ENCODE data around the gene BRF1.
A peak's percentile ranks its signal among the peaks of the same experiment; 100 is the strongest.

Gene BRF1

GRCh38 chr14:105267820-105268548 lies 32.8 kb downstream of the BRF1 start:
- no peak for DNase-seq (ENCODE audit: low read depth, low spot score)

GRCh38 chr14:105261781-105262180 lies 39.0 kb downstream of the BRF1 start:
- no peak for DNase-seq (ENCODE audit: low read depth, low spot score)

DNA sequence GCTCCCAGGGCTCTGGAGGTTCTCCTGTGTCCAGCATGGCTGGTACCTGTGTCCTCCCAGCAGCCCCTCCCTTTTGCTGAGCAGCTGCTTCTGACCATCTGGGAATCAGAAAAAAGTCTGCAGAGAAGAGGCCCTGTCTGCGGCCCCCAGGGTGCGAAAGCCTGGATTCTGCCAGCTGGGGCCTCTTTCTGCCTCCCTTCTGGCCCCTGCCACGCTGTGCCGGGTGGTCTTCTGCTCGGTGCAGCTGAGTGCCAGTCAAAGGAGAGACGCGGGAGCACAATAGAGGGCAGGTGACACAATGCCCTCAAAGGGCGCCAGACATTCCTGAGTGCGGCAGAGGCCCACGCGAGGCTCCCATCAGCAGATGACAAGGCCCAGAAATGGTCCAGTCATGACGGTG lies 39.8 kb downstream of the BRF1 start:
- DNase-seq (ENCODE audit: low read depth, low spot score): no peak

DNA sequence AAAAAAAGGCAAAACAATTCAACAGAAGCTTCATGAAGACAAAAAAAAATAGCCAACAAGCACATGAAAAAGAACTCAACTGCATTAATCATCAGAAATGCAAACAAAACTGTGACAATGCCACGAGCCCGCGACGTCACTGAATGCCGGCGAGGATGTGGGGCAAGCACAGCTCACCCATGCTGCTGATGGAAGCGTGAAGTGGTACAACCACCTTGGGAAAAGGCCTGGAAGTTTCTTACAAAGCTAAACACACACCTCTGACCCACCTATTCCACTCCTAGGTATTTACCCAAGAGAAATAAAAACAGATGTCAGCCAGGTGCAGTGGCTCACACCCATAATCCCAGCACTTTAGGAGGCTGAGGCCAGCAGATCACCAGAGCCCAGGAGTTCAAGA lies 42.0 kb downstream of the BRF1 start:
- DNase-seq (ENCODE audit: low read depth, low spot score): no peak

DNA sequence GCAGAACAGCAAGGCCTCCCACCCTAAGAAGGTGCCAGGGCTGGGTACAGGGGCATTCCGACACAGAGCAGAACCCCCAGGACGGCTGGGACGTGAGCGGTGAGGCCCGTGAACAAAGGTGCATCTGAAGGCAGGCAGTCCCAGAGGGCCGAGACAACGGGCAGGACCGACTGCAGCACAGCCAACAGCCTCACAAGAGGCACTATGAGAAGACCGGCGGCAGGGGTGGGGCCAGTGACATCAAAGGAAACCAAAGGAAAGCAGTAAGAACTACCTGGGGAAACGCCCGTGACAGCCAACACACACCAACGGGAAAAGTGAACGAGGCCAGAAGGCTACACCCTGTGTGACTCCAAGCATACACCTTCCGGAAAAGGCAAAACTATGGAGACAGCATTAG lies 43.3 kb downstream of the BRF1 start:
- DNase-seq (ENCODE audit: low read depth, low spot score): no peak

DNA sequence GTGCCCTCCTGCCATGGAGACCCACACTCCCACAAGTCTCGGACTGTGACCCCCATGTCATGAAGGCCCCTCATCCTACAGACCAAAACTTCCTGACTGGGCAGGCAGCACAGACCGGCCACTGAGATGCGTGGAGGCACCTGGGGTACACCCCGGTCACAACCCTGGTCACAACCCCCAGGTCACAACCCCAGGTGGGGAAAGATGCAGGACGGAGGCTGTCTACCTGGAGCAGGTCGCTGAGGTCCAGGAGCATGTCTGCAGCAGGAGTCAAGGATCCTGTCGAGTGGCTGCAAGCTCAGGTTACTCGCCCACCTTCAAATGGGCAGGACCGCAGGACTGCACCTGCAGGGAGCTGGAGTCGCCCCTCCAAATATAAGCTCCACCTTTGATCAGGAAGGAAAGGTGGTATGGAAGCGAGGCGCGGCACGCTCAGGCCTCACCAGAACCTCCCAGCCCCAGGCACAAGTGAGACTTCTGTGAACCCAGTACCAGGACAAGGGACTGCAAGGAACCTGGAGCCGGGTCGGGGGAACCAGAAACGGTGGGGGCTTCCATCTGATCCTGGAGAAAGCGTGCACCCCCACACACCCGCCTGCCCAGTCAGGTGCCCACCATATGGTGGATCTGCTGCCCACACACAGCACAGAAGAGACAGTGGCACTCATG lies 44.4 kb downstream of the BRF1 start:
- no peak for DNase-seq (ENCODE audit: low read depth, low spot score)

- DNase-seq (ENCODE audit: low read depth, low spot score): no peak
Measured at GRCh38 chr14:105255021-105255507, 45.7 kb downstream of the BRF1 start.

- no peak for DNase-seq (ENCODE audit: low read depth, low spot score)
Measured at GRCh38 chr14:105253329-105253682, 47.5 kb downstream of the BRF1 start.

DNA sequence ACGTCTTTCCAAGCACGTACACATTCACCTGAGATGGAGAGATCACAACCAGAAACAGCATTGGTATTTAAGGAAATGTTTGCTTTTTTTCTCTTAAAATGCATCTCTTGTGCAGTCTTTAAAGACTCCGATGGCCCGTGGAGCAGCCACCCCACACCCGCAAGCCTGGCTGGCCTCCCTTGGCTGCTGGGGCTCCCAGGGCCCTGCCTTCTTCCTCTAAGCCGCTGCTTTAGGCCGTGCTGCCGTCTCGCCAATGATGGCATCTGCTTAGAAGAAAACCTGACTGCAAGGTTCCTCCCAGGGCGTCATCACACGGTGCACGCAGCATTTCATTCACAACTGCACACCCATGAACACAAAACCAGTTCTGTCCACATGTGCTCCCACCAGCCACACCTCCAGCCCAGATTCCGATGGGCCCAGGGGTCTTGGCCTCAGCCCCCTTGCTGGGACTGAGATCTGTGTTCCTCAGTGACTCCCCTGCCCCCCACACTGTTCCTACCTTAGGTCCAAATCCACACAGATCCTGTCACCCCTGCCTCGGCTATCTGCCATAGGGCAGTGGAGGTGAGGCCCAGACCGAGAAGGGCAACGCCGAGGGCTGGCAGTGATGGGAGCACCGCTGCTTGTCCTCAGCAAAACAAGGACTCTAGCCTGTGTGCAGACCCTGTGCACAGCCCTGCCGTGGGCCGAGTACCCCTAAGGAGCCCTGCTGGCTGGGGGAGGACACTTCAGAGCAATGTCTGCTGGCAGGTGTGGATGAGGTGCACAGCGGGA lies 48.1 kb downstream of the BRF1 start:
- DNase-seq (ENCODE audit: low read depth, low spot score): no peak

GRCh38 chr14:105251920-105252319 lies 48.9 kb downstream of the BRF1 start:
- DNase-seq (ENCODE audit: low read depth, low spot score): no peak

GRCh38 chr14:105250986-105251385 lies 49.8 kb downstream of the BRF1 start:
- no peak for DNase-seq (ENCODE audit: low read depth, low spot score)

GRCh38 chr14:105250008-105250366 lies 50.8 kb downstream of the BRF1 start:
- DNase-seq (ENCODE audit: low read depth, low spot score): no peak

- peak; percentile 29 for DNase-seq (ENCODE audit: low read depth, low spot score)
Measured at GRCh38 chr14:105249182-105250007, 51.4 kb downstream of the BRF1 start.

DNA sequence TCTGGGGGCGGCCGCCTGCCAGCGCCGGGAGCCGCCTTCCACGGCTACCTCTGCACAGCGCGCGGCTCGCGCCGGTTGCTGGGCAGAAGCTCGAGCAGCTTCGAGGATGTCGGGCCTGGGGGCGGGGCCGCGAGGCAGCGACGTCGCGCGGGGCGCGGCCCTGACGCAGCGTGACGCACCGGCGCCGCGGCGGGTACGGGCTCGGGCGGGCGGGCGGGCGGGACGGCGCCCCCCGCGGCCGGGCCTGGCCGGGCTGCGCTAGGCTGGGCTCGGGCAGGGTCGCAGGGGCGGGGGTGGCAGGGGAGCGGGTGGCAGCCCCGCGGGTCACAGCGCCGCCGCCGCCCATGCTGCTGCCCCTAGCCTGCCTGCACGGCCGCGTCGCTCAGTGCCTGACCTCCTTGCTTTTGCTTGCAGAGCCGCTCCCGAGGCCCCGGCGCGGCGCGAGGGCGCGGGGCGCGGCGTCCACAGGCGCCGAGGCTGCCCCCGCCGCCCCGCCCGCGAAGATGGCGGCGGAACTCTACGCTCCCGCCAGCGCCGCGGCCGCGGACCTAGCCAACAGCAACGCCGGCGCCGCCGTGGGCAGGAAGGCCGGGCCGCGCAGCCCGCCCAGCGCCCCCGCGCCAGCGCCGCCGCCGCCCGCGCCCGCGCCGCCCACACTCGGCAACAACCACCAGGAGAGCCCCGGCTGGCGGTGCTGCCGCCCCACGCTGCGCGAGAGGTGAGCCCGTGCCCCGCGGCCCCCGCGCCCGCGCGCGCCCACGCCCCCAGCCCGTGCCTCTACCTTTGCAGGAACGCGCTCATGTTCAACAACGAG lies 52.2 kb downstream of the BRF1 start, which contains the start of gene BTBD6:
Gene BTBD6, plus strand, starts transcription at position 166 of the 814 bp plus-strand sequence. Its CDS starts 179 bp downstream, at position 345.
- no peak for DNase-seq (ENCODE audit: low read depth, low spot score)

- DNase-seq (ENCODE audit: low read depth, low spot score): peak; percentile 73
Measured at GRCh38 chr14:105247715-105248367, 53.0 kb downstream of the BRF1 start.

GRCh38 chr14:105247026-105247425 lies 53.8 kb downstream of the BRF1 start:
- no peak for DNase-seq (ENCODE audit: low read depth, low spot score)

DNA sequence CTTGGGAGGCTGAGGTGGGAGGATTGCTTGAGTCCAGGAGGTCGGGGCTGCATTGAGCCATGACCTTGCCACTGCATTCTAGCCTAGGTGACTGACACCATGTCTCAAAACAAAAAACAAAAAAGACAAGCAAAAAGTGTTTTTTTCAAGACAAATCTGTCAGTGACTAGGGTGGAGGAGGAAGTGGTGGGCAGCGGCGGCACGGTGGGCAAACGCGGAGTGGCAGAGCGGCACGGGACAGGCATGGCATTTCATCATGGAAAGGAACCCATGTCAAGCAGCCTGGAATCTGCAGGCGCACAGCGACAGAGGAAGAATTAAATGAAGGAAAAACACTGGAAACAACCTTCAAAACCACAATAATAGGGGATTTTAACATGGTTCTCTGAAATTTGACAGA lies 56.5 kb downstream of the BRF1 start:
- no peak for DNase-seq (ENCODE audit: low read depth, low spot score)

GRCh38 chr14:105241641-105242040 lies 59.2 kb downstream of the BRF1 start:
- DNase-seq (ENCODE audit: low read depth, low spot score): no peak

GRCh38 chr14:105240811-105241576 lies 59.8 kb downstream of the BRF1 start:
- no peak for DNase-seq (ENCODE audit: low read depth, low spot score)
